Frontal cortex (tissue), 4 donors: Measurements from ENCODE around the gene ZFP62. TPM values are rescaled to one million over a fixed set of nuclear protein-coding genes. Genes with fewer than 3 reads are reported as not detected.

ENCODE experiments used
- DNase-seq, 2 donors: peaks; one replicate each; pipeline ENCODE4 v3.0.0; 2012; ENCODE audit warnings: low spot score in 2 of 2
- FAIRE-seq: peaks from 2 replicates; lab custom pipeline; 2012; peaks lifted over from hg19 to GRCh38; lab: Jason Lieb, UNC
- small RNA-seq: library from RNA; depleted of rRNA; stranded (forward); fragments of <200 nt; gene quantifications from one replicate; pipeline ENCODE3, GENCODE V24; 2014
- total RNA-seq: library from RNA; depleted of rRNA; stranded (reverse); fragments of >200 nt; gene quantifications from one replicate; pipeline ENCODE4 v1.2.3, GENCODE V29; 2014
- donor health status: control.
- donor health status: control.
- donor health status: control.

Gene ZFP62
- total RNA-seq, 1 donor from 2014 or later, result 57.5 TPM

DNA sequence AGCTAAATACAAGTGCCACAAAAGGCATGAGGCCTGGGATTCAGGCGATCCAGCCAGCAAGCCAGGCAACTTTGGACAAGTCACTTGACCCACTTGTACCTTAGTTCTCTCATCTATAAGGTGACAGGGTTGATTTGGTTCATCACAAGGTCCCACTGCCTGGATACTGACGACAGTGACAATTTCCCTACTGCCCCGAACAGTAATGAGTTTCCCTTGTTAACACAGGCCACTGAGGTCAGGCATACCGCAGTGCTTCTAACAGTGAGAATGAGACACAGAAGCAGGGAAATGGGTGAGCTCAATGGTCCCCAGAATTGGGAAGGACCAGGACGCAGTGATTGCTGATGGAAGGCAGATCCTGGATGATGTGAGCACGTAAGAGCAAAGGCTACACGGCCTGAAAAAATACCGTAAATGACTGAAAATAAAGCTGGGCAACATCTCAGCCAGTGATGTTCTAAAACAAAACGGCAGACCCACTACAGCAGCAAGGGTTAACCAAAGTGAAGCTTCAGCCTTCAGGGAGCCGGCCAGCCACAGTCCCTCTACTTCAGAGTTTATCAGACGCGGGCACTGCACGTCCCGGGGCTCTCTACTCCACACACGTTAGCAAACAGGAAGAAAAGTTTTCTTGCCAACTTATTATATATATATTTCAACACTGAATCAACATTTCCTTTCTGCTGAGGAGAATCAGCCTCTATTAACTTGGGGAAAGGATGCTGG, 59.3 kb downstream of the ZFP62 start:
- DNase-seq (no peak), FAIRE-seq (no peak)

DNA sequence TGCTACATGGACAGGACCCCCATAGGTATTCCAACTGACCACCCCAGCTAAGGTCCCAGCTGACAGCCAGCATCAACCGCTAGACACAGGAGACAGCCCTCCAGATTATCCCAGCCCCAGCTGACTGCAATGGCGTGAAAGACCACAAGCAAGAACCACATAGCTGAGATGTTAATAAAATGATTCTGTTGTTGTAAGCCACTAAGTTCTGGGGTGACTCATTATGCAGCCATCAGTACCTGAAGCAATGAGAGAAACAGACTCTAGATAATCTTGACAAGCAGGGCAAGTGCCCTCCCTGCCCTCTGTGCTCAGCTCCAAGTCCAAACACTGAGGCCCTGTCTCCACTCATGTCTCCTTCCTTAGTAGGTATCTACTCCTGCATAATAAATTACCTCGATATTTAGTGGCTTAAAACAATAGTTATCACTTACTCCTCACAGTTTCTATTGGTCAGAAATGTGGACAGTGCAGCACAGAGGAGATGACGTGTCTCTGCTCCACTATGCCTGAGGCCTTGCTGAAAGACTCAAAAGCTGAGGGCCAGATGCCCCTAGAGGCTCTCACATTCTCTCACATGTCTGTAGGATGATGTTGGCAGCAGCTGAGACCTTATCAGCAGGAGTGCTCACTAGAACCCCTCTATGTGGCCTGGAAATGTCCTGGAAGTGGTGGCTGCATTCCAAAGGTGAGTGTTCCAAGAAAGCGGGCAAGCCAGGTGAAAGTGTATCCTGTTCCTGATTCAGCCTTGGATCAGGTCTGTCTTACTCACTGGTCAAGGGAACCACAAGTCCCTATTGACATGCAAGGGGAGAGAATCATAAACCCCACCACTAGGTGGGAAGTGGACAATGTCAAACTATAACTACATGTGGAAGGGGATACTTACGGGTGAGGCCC, 60.9 kb downstream of the ZFP62 start:
- FAIRE-seq (no peak), DNase-seq (no peak)

DNA sequence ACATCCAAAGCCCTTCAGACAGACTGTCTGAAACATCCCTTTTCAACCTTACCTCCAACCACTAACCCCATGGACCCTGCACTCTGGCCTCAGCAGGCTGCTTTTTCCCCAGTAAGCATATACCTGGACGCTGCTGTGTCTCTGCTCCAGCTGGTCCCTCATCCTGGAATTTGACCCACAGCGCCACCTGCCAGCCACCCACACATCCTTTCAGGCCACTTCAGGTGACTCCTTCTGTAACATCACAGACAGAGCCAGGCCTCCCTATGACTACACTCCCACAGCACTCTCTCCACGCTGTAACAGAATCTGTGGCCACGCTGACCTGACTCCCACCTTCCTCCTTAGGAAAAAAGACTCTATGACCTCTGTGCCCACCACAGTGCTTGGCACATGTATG, 61.9 kb downstream of the ZFP62 start:
- DNase-seq, result no peak

DNA sequence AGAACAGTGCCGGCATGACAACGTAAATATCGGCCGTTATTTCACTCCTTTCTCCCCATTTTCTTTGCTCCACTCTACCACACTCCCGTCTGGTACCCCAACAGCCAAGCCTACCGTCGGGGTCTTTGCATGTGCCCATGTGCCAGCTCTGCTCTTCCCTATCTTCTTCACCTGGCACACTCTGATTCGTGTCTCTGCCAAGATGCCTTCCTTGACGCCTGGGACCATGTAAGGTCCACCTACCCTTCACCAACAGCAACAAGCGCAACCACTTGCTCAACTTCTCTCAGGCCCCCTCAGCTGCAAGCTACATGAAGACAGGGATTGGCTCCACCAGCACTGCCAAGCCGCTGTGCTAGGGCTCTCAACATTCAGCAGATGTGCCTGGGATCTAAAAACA, 62.9 kb downstream of the ZFP62 start:
- DNase-seq (no peak), FAIRE-seq (no peak)

More for the DNA sequence above, 61.9 kb downstream of the ZFP62 start:
- no peak for FAIRE-seq

Small RNA genes lying within 50 kb of the gene (small RNA-seq; reads per million reads assigned to genes)
- gene RF00019, result not detected

Other genes with a start within 250 kb of the ZFP62 start
- gene FLT4, start 211.7 kb downstream of the ZFP62 start, total RNA-seq, result 1.6 TPM
- not detected for gene OR2Y1, start 121.2 kb downstream of the ZFP62 start, total RNA-seq
- gene MGAT1, start 58.5 kb downstream of the ZFP62 start, total RNA-seq, result 19.6 TPM
- not detected for gene BTNL8, start 37.9 kb upstream of the ZFP62 start, total RNA-seq
- gene BTNL3, start 127.6 kb upstream of the ZFP62 start, total RNA-seq, result not detected
- 2.9 TPM for gene BTNL9, start 179.0 kb upstream of the ZFP62 start, total RNA-seq